DMS114 treated with DMSO at 0.1 percent for 48 hours (cell line): ENCODE measurements around the gene PANX2.
A peak's percentile ranks its signal among the peaks of the same experiment; 100 is the strongest.
"Not testable (repeated sequence)": the region's sequence is repeated elsewhere in the genome, so short reads cannot be mapped to it uniquely, and the experiment has no call there.

Source experiments
- DNase-seq: peaks from one replicate; lab custom pipeline; 2025; ENCODE audit not compliant: unreplicated experiment; lab: John Stamatoyannopoulos, UW

The PANX2 gene

GRCh38 chr22:50197000-50197800, 26.7 kb downstream of the PANX2 start:
- no peak for DNase-seq

- DNase-seq = no peak
Measured at GRCh38 chr22:50197856-50198623, 27.5 kb downstream of the PANX2 start.

GRCh38 chr22:50198624-50199017, 28.1 kb downstream of the PANX2 start:
- no peak for DNase-seq

- no peak for DNase-seq
Measured at GRCh38 chr22:50199251-50199721, 28.8 kb downstream of the PANX2 start.

GRCh38 chr22:50199829-50200460, 29.4 kb downstream of the PANX2 start:
- DNase-seq = no peak

GRCh38 chr22:50200461-50201190, 30.1 kb downstream of the PANX2 start, which contains the start of gene SELENOO:
Gene SELENOO (plus strand): TSS chr22:50201011. CDS start chr22:50201037, 26 bp downstream.
- DNase-seq = peak; percentile 63

- DNase-seq = no peak
Measured at GRCh38 chr22:50201191-50202129, 30.9 kb downstream of the PANX2 start.

GRCh38 chr22:50202130-50202666, 31.7 kb downstream of the PANX2 start:
- no peak for DNase-seq

GRCh38 chr22:50203288-50203687, 32.8 kb downstream of the PANX2 start:
- DNase-seq = no peak

GRCh38 chr22:50204571-50204970, 34.0 kb downstream of the PANX2 start:
- DNase-seq = no peak

GRCh38 chr22:50204998-50205397, 34.5 kb downstream of the PANX2 start:
- DNase-seq = not testable (repeated sequence)

GRCh38 chr22:50205781-50206569, 35.4 kb downstream of the PANX2 start:
- DNase-seq = no peak

- peak; percentile 16 for DNase-seq
Measured at GRCh38 chr22:50206599-50206998, 36.1 kb downstream of the PANX2 start.

GRCh38 chr22:50207383-50208140, 37.0 kb downstream of the PANX2 start:
- DNase-seq = no peak

- no peak for DNase-seq
Measured at GRCh38 chr22:50208430-50208938, 38.0 kb downstream of the PANX2 start.

GRCh38 chr22:50208939-50209892, 38.7 kb downstream of the PANX2 start:
- DNase-seq = no peak

GRCh38 chr22:50209893-50210292, 39.4 kb downstream of the PANX2 start:
- DNase-seq = peak; percentile 23
